GM23248 (cell line): Measurements from ENCODE around the gene ERC2.

ENCODE experiments used
- EZH2 ChIP-seq: fragments of 200-600 bp; sonication (generic); IDR thresholded peaks from 2 replicates; pipeline ENCODE4 v1.6.1; 2018; ENCODE audit warnings: antibody characterized with exemption, mild to moderate bottlenecking; ENCODE audit not compliant: insufficient read depth, poor library complexity, severe bottlenecking
- EZH2phosphoT487 ChIP-seq: fragments of 200-600 bp; sonication (generic); IDR thresholded peaks from 2 replicates; pipeline ENCODE4 v1.6.1; 2018; ENCODE audit warnings: antibody characterized with exemption, moderate library complexity, mild to moderate bottlenecking, low read depth; ENCODE audit not compliant: insufficient read depth

GRCh38 chr3:56053727-56054126, 414.5 kb downstream of the ERC2 start:
- no peak for TF ChIP-seq EZH2
- TF ChIP-seq EZH2phosphoT487 = no peak
